Measurements from ENCODE around the gene NET1.

Gene NET1

GRCh38 chr10:5381187-5381586 lies 31.2 kb upstream of the NET1 start:
- no peak for DNase-seq
- Histone ChIP-seq H3K27ac (no peak overlapping the region), H3K36me3 (replicated peaks) (no peaks in the 10 kb centered on the region), H3K4me3 (ENCODE audit: low read depth, low read length) (no peak overlapping the region), H3K27me3 (replicated peaks) (no peaks in the 10 kb centered on the region)
- TF ChIP-seq CTCF (IDR thresholded peaks at IDR 0.05; ENCODE audit: low read depth, low read length, missing control alignments): no peak
- in situ Hi-C loops (cut with HindIII; ENCODE audit: low pct_ligation_motif_present, low sequenced_read_pairs): loop anchor here (25.0 kb wide), 1 partner anchor 544 kb away; the partner anchor contains the start of gene AKR1E2

GRCh38 chr10:5385224-5385623 lies 27.1 kb upstream of the NET1 start:
- H3K27ac ChIP-seq: no peak overlapping the region
- H3K4me3 ChIP-seq (ENCODE audit: low read depth, low read length): no peak overlapping the region
- no peaks in the 10 kb centered on the region for H3K27me3 ChIP-seq (replicated peaks)
- no peak for TF ChIP-seq CTCF (IDR thresholded peaks at IDR 0.05; ENCODE audit: low read depth, low read length, missing control alignments)
- in situ Hi-C loops (cut with HindIII; ENCODE audit: low pct_ligation_motif_present, low sequenced_read_pairs): loop anchor here (25.0 kb wide), 1 partner anchor 548 kb away; the partner anchor contains the start of gene AKR1E2
- DNase-seq: no peak
- no peaks in the 10 kb centered on the region for H3K36me3 ChIP-seq (replicated peaks)

- TF ChIP-seq CTCF (IDR thresholded peaks at IDR 0.05; ENCODE audit: low read depth, low read length, missing control alignments): no peak
- Histone ChIP-seq H3K36me3 (replicated peaks) (no peaks in the 10 kb centered on the region), H3K4me3 (ENCODE audit: low read depth, low read length) (no peak overlapping the region), H3K27me3 (replicated peaks) (no peaks in the 10 kb centered on the region), H3K27ac (no peak overlapping the region)
- DNase-seq: no peak
- in situ Hi-C loops (cut with HindIII; ENCODE audit: low pct_ligation_motif_present, low sequenced_read_pairs): loop anchor here (25.0 kb wide), 1 partner anchor 550 kb away; the partner anchor contains the start of gene AKR1E2
Measured at GRCh38 chr10:5387169-5387568, 25.2 kb upstream of the NET1 start.

- H3K27me3 ChIP-seq (replicated peaks): no peaks in the 10 kb centered on the region
- in situ Hi-C loops (cut with HindIII; ENCODE audit: low pct_ligation_motif_present, low sequenced_read_pairs): loop anchor here (25.0 kb wide), 1 partner anchor 553 kb away; the partner anchor contains the start of gene AKR1E2
- no peaks in the 10 kb centered on the region for H3K36me3 ChIP-seq (replicated peaks)
- H3K27ac ChIP-seq: no peak overlapping the region
- TF ChIP-seq CTCF (IDR thresholded peaks at IDR 0.05; ENCODE audit: low read depth, low read length, missing control alignments): no peak
- no peak for DNase-seq
- H3K4me3 ChIP-seq (ENCODE audit: low read depth, low read length): no peak overlapping the region
Measured at GRCh38 chr10:5390607-5391205, 21.7 kb upstream of the NET1 start.

- no peak for DNase-seq
- Histone ChIP-seq H3K27ac (no peak overlapping the region), H3K4me3 (ENCODE audit: low read depth, low read length) (no peak overlapping the region), H3K27me3 (replicated peaks) (no peaks in the 10 kb centered on the region), H3K36me3 (replicated peaks) (no peaks in the 10 kb centered on the region)
- TF ChIP-seq CTCF (IDR thresholded peaks at IDR 0.05; ENCODE audit: low read depth, low read length, missing control alignments): no peak
- in situ Hi-C loops (cut with HindIII; ENCODE audit: low pct_ligation_motif_present, low sequenced_read_pairs): loop anchor here (25.0 kb wide), 1 partner anchor 554 kb away; the partner anchor contains the start of gene AKR1E2
Measured at GRCh38 chr10:5391790-5392189, 20.6 kb upstream of the NET1 start.

GRCh38 chr10:5393529-5393928 lies 18.8 kb upstream of the NET1 start:
- TF ChIP-seq CTCF (IDR thresholded peaks at IDR 0.05; ENCODE audit: low read depth, low read length, missing control alignments): no peak
- no peaks in the 10 kb centered on the region for H3K36me3 ChIP-seq (replicated peaks)
- no peak for DNase-seq
- no peak overlapping the region for H3K27ac ChIP-seq
- in situ Hi-C loops (cut with HindIII; ENCODE audit: low pct_ligation_motif_present, low sequenced_read_pairs): loop anchor here (25.0 kb wide), 1 partner anchor 556 kb away; the partner anchor contains the start of gene AKR1E2
- no peak overlapping the region for H3K4me3 ChIP-seq (ENCODE audit: low read depth, low read length)
- H3K27me3 ChIP-seq (replicated peaks): no peaks in the 10 kb centered on the region
